OCI-LY7 (cell line): ENCODE data around the gene PRKD1.

Experiments
- EZH2phosphoT487 ChIP-seq: fragments of 200-600 bp; sonication (generic); IDR thresholded peaks from 2 replicates; pipeline ENCODE4 v1.6.1; 2018; ENCODE audit warnings: low read depth, borderline replicate concordance, mild to moderate bottlenecking, mixed run types, antibody characterized with exemption, low read length, moderate library complexity, mixed read lengths
- TF ChIP-seq, protein P1 (sequence below): fragments of 200-600 bp; sonication (generic); conservative IDR thresholded peaks from 2 replicates; pipeline ENCODE4 v1.5.1; 2014; ENCODE audit warnings: mild to moderate bottlenecking, antibody characterized with exemption, low read length, moderate library complexity, mixed read lengths

GRCh38 chr14:29716150-29716549, 211.5 kb downstream of the PRKD1 start:
- TF ChIP-seq, protein P1, sequence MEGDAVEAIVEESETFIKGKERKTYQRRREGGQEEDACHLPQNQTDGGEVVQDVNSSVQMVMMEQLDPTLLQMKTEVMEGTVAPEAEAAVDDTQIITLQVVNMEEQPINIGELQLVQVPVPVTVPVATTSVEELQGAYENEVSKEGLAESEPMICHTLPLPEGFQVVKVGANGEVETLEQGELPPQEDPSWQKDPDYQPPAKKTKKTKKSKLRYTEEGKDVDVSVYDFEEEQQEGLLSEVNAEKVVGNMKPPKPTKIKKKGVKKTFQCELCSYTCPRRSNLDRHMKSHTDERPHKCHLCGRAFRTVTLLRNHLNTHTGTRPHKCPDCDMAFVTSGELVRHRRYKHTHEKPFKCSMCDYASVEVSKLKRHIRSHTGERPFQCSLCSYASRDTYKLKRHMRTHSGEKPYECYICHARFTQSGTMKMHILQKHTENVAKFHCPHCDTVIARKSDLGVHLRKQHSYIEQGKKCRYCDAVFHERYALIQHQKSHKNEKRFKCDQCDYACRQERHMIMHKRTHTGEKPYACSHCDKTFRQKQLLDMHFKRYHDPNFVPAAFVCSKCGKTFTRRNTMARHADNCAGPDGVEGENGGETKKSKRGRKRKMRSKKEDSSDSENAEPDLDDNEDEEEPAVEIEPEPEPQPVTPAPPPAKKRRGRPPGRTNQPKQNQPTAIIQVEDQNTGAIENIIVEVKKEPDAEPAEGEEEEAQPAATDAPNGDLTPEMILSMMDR: no peak
- TF ChIP-seq EZH2phosphoT487: no peak
